ENCODE results near the gene B3GNT5.
A peak's percentile ranks its signal among the peaks of the same experiment; 100 is the strongest.

The B3GNT5 gene, protein sequence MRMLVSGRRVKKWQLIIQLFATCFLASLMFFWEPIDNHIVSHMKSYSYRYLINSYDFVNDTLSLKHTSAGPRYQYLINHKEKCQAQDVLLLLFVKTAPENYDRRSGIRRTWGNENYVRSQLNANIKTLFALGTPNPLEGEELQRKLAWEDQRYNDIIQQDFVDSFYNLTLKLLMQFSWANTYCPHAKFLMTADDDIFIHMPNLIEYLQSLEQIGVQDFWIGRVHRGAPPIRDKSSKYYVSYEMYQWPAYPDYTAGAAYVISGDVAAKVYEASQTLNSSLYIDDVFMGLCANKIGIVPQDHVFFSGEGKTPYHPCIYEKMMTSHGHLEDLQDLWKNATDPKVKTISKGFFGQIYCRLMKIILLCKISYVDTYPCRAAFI

GRCh38 chr3:183252973-183253527 is at the start of gene B3GNT5:
TSS of gene B3GNT5 (plus strand) at chr3:183253253. CDS start at chr3:183269799, 16,546 bp downstream.
- no peak for DNase-seq (ENCODE audit: low read depth)

- DNase-seq (ENCODE audit: low read depth) = no peak
Observed at GRCh38 chr3:183203670-183204069, 49.4 kb upstream of the B3GNT5 start.

DNA sequence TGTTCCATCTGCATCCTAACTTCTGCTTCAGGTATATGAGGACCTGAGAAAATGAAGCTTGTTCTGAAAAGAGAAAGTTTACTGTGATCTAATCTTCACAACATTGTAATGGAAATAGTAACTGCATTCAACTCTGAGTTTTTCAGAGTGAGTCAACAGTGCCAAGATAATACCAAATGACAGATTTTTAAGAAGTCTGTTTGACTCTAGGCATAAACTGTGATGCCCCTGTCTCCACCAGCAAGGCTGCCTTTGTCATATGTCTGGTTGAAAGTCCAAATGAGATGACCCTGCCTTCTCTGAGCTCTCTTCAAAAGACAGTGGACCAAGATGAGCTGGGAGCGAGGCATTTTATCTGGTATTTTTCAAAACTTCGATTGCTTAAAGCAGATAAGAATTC is 44.8 kb upstream of the B3GNT5 start:
- DNase-seq (ENCODE audit: low read depth) = no peak

DNA sequence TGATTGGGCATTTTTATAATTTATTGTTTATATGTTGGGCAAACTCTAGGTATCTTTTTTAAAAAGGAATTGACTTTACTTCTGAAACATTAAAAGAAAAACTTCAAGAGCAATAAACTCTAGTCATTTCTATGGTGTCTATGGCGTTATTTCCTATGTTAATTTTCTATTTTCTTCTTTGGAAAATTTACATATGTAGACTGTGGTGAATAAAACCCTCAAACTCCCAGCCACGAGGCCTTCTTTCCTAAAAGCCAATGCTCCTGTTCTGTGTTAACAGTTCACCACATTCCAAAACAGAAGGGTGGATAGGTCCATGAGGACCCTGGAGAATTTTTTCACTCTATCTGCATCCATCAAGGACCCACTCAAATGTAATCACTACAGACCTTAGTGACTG is 44.3 kb upstream of the B3GNT5 start:
- DNase-seq (ENCODE audit: low read depth) = no peak

DNA sequence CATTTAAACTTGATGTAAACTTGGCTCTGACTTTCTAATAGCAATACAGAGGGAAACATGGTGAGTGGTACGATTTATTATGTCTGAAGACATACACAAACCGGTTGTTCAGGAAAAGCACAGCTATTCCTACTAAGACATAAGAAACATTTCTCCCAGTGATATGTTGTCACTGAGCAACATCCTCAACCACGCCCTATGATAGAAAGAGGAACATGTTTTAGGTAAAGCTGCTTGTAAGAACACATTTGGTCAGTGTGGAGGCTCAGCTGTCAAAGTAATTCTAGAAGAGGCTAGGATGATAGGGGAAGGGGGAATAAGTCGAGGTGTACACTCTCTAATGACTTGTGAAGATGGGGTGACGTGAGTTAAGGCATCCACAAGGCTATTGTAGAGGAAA is 42.7 kb upstream of the B3GNT5 start:
- no peak for DNase-seq (ENCODE audit: low read depth)

DNA sequence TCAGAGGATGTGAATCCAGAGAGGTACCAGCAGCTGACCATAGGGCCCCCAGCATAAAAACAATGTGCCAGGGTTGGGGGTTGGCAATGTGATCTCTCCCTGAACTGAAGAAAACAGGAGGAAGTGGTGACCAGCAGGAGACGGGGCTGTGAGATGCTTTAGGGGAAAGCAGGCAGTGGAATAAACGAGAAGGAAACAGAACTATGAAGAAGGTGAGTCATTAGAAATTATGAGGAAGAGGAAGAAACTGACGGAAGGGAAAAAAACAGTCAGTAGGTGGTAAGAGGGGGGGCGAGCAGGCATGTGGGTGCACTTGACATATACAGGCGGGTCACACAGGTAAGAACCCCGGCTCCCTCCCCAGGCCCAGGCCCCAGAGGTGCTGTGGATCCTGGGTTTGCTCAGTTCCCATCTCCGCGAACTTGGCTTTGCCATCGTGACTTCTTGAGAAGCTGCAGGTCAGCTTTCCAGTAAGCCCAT is 42.2 kb upstream of the B3GNT5 start:
- DNase-seq (ENCODE audit: low read depth) = no peak

GRCh38 chr3:183211352-183211751 is 41.7 kb upstream of the B3GNT5 start:
- no peak for DNase-seq (ENCODE audit: low read depth)

GRCh38 chr3:183212096-183212495 is 41.0 kb upstream of the B3GNT5 start:
- no peak for DNase-seq (ENCODE audit: low read depth)

GRCh38 chr3:183212565-183212964 is 40.5 kb upstream of the B3GNT5 start:
- peak; percentile 76 for DNase-seq (ENCODE audit: low read depth)

- DNase-seq (ENCODE audit: low read depth) = no peak
Observed at GRCh38 chr3:183213415-183214276, 39.4 kb upstream of the B3GNT5 start.

GRCh38 chr3:183214277-183214612 is 38.8 kb upstream of the B3GNT5 start:
- DNase-seq (ENCODE audit: low read depth) = no peak

DNA sequence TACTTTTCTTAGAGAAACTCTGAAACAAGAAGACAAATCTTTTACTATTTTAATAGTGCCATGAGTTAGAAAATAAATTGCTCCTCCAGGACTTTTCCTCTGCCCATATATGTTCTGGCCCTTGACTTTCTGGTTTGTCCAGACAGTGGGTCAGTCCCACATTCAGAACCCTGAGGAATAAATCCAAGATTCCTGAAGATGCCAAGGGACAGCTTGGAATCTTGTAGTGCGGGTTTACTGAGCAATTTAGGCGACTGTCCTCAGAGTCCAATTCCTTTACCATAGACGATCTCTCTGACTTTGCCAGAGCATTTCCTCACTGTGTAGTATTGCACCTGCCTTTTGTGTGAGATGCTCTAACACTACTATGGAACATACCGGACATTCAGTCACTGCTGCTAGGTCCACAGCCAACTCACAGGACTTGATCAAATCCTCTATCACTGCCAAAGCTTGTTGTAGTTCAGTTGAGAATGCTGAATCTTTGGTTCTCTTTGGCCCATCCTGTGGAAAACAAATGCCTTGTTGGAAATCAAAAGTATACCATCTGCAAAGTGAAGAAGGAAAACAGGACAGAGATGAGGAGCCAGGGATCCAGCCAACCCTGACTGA is 37.4 kb upstream of the B3GNT5 start:
- no peak for DNase-seq (ENCODE audit: low read depth)

- DNase-seq (ENCODE audit: low read depth) = no peak
Observed at GRCh38 chr3:183217548-183218332, 35.3 kb upstream of the B3GNT5 start.

DNA sequence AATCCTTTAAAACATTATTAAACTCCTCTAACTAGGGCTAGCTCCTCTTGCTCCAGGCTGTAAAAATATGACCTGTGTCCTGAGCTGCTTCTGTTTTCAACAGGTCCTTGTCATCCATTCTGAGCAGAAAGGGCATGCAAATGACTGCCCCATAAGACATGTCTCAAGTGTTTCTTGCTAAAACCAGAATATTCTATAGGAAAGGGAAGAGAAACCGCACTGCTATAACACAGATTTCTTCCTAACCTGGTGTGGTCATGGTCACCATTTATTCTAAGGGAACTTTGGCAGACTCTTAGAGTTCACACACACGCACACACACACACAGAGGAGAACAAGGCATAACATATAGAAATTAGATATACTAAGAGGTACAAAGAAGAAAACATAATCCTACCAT is 34.2 kb upstream of the B3GNT5 start:
- no peak for DNase-seq (ENCODE audit: low read depth)

- no peak for DNase-seq (ENCODE audit: low read depth)
Observed at GRCh38 chr3:183220828-183221227, 32.2 kb upstream of the B3GNT5 start.

- DNase-seq (ENCODE audit: low read depth) = no peak
Observed at GRCh38 chr3:183222631-183223235, 30.3 kb upstream of the B3GNT5 start.

DNA sequence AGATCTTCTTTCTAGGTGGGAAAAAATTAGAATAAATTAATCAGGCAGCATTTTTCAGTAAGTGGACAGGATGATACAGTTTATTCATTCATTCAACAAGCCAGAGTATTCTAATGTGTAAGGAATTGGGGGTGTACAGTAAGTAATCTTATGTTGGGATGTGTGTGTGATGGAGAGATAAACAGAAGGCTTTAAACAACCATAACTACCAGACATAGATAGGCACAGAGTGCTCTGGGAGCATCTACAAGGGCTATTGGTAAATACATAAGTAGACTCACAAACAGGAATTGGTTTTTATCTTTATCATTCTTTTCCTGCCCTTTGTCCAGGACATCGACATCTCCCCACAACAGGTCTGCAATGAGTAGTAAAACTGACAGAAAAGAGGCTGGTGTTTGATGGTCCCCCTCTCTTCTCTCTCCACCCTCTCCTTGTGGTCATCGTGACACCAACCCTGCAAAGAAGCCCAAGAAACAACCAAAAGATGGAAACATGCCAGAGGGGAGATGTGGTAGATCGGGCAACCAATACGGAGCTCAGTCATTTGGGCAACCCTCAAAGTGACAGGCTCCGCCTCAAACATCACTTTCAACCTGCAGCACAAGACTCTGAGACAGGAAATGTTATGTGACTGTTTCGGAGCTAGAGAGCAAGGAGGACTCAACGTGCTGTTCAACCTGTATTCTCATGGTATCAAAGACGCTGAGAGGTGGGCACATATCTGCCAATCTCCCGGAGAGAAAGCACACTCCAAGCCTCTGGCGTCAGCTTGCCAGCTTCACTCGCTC is 28.7 kb upstream of the B3GNT5 start:
- no peak for DNase-seq (ENCODE audit: low read depth)

DNA sequence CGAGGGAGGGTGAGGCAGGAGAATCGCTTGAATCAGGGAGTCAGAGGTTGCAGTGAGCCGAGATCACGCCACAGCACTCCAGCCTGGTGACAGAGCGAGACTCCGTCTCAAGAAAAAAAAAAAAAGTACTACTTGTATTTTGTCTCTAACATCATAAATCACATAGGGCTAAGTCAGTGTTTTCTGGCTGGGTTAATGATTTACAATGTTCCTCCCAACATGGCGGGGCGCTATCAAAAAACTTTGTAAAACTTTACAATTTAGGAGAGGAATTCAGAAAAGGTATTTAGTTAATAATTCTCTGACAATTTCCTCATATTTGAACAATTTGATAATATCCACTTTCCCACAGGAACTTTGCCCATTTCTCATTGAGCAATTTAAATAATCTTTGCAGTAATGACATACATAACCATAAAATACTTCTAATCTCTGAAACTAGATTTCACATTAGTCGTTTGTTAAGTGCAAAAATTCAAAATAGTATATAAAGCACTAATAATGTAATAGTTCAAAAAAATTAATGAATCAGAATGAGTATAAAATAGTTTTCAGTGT is 26.6 kb upstream of the B3GNT5 start:
- DNase-seq (ENCODE audit: low read depth) = no peak

GRCh38 chr3:183227586-183227985 is 25.5 kb upstream of the B3GNT5 start:
- no peak for DNase-seq (ENCODE audit: low read depth)

GRCh38 chr3:183229178-183229577 is 23.9 kb upstream of the B3GNT5 start:
- no peak for DNase-seq (ENCODE audit: low read depth)

Data from CMK (cell line).